ENCODE data around the gene DOP1B.
"Not testable (repeated sequence)": the region's sequence is repeated elsewhere in the genome, so short reads cannot be mapped to it uniquely, and the experiment has no call there.

DOP1B gene, protein sequence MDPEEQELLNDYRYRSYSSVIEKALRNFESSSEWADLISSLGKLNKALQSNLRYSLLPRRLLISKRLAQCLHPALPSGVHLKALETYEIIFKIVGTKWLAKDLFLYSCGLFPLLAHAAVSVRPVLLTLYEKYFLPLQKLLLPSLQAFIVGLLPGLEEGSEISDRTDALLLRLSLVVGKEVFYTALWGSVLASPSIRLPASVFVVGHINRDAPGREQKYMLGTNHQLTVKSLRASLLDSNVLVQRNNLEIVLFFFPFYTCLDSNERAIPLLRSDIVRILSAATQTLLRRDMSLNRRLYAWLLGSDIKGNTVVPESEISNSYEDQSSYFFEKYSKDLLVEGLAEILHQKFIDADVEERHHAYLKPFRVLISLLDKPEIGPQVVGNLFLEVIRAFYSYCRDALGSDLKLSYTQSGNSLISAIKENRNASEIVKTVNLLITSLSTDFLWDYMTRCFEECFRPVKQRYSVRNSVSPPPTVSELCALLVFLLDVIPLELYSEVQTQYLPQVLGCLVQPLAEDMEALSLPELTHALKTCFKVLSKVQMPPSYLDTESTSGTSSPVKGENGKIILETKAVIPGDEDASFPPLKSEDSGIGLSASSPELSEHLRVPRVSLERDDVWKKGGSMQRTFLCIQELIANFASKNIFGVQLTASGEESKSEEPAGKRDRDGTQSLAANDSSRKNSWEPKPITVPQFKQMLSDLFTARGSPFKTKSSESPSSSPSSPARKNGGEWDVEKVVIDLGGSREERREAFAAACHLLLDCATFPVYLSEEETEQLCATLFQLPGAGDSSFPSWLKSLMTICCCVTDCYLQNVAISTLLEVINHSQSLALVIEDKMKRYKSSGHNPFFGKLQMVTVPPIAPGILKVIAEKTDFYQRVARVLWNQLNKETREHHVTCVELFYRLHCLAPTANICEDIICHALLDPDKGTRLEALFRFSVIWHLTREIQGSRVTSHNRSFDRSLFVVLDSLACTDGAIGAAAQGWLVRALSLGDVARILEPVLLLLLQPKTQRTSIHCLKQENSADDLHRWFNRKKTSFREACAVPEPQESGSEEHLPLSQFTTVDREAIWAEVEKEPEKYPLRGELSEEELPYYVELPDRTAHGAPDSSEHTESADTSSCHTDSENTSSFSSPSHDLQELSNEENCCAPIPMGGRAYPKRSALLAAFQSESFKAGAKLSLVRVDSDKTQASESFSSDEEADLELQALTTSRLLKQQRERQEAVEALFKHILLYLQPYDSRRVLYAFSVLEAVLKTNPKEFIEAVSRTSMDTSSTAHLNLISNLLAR (N-terminal part only)

DNA sequence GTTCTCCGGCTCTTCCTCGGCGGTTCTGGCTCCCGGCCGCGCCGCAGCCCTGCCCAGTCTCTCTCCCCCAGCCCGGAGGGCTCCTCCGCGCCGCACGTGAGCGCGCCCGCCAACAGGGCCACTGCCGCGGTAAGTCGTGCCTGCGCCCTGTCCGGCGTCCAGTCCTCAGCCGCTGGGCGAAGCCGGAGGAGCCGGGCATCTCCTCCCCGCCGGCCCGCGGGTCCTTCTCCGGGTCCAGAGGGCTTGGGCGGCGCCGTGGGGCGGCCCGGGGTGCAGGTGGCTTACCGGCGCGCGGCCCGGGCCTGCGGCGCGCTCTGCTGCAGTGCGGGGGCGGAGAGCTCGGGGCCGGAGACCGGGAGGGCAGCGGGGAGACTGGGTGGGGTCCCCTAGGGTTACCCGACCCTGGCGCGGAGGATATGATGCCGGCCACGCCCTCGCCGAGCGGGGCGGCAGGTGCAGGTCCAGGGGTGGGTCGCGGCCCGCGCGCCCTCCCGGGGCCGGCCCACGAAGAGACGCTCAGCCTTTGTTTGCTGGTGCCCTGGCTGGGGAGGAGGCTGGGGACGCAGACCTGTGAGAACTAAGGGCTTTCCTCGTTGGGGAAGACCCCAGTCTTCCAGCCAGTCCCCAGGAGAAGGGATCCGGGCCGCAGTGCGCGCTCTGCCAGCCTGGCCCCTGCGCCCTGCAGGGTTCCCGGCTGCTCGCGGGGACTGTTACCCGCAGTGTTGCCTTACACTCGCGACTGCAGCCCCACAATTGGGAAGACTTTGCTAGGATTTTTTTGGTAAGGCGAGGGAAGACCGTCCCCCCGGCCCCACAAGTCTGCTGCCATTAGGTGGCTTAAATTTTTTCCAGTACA is at the start of gene DOP1B:
Gene DOP1B, plus strand, starts transcription at position 10 of the 856 bp plus-strand sequence. CDS start 7,910 bp downstream, outside the sequence.
- peak; percentile 46 for DNase-seq

DNA sequence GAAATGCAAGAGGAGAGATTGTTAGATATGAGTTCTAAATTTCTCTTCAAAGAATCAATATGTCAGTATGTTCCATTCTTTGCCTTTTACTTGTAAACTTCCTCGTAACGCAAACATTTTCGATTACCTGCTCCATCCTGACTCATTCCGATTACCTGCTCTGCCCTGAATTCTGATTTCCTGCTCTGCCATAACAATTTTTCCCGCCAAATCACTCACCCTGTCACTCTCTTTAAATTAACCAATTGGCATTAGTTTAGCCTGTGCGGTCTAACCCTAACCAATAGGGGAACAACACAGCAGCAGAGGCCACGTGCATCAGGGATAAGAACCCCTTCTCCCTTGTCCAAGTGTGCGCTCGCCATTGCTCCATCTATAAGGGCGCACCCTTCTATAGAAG is 46.8 kb upstream of the DOP1B start:
- no peak for DNase-seq

DNA sequence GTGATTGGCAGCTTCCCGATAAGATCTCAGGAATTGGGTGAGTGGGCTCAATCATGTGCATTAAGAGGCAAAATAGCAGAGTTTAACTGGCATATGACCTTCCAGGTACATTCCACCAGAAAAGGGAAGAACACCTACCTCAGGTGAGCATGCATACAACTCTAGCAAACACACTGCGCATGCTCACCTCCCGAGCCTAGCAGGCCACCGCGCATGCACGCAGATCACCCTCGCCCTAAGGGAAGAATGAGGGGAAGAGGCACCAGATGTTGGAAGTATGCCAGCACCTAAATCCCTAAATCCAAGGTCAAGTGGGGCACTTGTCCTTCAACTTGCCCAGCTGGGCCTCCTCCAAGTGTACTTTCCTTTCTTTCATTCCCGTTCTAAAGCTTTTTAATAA is 45.4 kb upstream of the DOP1B start:
- DNase-seq: no peak

DNA sequence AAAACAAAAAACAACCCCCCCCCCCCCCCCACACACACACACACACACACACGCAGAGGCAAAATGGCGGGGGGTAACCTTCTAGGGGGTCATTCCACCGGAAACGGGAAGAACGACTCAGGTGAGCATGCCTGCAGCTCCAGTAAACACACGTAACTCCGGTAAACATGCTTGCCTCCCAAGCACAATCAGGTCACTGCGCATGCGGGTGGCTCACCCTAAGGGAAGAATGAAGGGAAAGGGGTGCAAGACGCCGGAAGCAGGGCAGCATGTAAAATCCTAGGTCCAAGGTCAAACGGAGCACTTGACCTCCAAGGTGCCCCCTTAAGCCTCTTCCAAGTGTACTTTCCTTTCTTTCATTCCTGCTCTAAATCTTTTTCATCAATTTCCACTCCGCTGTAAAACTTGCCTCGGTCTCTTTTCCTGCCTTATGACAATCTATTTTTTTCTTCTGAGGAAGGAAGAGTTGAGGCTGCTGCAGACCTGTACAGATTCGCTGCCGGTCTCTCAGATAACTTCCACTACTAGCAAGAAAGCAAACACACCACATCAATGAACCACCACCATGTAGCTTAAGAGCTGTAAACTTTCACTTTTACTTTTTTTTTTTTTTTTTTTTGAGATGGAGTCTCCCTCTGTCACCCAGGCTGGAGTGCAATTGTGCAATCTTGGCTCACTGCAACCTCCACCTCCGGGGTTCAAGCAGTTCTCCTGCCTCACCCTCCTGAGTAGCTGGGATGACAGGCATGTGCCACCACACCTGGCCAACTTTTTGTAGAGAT is 42.8 kb upstream of the DOP1B start:
- peak; percentile 31 for DNase-seq

DNA sequence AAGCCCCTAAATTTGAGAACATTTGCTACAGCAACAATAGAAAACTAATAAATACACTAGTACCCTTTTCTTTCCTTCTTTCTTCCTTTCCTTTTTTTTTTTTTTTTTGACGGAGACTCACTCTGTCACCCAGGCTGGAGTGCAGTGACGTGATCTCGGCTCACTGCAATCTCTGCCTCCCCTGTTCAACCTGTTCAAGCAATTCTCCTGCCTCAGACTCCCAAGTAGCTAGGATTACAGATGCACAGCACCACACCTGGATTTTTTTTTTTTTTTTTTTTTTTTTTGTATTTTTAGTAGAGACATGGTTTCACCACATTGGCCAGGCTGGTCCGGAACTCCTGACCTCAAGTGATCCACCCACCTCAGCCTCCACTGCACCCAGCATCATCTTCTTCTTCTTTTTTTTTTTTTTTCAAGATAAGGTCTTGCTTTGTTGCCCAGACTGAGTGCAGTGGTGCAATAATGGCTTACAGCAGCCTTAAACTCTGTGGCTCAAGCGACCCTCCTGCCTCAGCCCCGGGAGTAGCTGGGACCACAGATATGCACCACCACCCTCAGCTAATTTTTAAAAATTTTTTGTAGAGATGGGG is 41.4 kb upstream of the DOP1B start:
- no peak for DNase-seq

DNA sequence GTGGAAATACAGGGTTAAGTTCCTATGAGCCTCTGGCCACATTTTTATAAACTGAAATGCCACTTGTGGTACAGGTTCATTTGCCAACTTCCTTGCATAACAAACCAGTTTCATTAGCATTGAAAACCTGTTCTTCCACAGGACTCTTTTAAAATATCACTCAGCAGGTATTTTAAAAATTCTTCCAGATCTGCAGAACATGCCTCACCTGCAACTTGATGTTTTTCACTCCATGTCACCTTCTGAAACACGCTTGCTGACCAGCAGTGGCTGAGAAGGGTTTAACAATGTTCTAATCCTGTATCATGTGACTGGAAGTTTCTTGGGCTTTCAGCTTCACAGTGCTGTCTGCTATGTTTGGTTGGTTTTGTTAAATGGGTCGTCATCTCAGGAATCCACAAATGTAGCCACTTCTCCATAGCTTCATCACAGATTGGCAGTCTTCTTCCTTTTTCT is 39.3 kb upstream of the DOP1B start:
- no peak for DNase-seq

DNA sequence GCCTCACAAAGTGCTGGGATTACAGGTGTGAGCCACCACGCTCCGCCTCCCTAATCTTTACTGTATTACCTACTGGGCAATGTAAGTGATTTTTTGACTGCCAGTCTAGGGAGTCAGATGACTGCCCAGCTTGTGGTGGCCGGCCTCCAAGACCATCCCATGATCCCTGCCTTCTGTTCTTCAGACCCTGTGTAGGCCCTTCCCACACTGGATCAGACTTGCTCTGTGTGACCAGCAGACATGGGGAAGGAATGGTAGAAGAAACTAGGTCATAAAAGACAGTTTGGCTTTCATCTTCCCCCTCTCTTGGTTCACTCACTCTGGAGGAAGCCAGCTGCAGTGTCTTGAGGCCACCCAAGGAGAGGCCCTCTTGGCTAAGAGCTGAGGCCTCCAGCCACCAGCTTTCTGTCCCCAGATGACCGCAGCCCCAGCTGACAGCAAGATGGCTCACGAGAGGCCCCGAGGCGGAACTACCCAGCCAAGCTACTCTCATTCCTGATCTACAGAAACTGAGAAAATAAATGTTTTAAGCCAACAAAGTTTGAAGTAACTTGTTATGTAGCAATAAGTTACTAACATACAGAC is 36.2 kb upstream of the DOP1B start:
- DNase-seq: no peak

DNA sequence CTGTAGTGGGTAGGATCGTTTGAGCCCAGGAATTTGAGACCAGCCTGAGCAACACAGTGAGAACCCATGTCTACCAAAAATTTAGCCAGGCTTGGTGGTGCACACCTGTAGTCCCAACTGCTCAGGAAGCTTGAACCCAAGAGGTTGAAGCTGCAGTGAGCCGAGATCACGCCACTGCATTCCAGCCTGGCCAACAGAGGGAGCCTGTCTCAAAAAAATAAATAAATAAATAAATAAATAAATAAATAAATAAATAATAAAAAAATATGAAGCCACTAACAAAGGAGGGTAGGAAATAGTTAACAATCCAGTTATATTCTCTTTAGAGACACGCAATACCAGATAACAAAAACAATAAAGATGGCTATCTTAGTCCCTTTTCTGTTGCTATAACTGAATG is 33.6 kb upstream of the DOP1B start:
- no peak for DNase-seq

DNA sequence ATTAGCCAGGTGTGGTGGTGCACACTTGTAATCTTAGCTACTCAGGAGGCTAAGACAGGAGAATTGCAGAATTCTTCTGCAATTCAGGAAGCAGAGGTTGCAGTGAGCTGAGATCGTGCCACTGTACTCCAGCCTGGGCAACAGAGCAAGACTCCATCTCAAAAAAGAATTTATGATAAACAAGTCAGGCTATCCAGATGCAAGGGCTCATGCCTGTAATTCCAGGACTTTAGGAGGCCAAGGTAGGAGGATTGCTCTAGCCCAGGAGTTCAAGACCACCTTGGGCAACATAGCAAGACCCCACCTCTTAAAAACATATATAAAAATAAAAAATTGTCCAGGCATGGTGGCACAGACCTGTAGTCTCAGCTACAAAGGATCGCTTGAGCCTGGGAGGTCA is 32.2 kb upstream of the DOP1B start:
- no peak for DNase-seq

DNA sequence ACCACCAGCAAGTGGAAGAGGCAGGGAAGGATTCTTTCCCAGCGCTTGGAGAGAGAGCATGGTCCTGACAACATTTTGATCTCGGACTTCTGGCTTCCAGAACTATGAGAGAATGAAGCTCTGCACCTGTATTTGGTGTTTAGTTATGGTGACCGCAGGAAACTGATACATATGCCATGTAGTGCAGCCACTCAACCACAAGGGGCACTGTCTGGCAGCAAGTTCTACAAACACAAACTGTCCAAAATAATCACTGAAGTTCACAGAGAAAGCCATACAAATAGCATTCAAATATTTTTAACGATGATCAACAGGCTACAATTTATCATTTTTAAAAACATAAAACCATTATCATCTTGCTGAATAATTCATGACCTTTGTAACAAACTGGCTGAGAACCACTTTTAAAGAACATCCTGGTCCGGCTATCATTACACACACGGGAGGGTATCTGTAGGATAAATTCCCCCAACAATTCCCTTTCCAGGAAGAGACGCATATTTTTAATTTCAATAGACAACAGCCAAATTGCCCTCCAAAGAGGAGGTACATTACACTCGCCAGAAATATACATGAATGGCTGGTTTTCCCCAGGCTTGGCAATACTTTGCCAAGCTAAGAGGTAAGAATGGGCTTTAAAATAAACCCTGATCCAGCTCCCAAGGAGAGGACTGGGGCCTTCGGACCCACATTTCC is 31.0 kb upstream of the DOP1B start:
- DNase-seq: peak; percentile 42

DNA sequence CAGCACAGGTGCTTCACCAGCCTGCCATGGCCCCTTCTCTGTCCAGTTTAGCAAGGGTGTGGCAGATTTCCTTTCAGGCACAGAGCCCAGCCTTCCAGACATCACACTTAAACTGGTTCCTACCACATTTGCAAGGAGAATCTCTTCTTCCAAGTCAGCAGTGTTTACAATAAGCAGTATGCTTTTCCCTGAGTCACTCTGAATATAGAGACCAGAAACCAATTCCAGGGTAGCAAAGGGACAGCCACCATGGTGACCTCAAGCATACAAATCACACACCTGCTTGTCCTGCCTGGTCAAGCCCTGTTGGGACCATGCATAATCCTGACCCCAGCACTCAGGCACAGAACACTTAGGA is 30.4 kb upstream of the DOP1B start:
- no peak for DNase-seq

DNA sequence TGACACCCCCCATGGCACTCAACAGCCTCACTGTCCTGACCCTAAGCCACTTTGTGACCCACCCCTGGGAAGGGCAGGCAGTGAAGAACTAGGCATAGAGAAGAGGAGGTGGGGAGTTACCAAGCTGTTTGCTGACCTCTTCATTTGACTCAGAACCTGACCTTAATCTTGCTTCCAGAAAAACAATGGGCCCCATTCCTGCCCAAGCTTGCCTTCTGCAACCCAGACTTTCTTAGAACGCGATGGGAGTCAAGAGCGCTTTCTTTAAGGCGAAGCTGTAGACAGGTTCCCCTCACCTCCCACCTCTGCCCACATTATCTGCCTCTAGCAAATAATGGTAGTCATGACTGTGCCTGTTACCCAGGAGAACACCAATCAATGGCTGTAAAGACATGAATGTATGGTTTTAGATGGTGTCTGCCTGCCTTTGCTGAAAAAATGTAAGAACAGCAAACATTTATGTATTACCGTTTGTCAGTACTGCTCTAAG is 30.0 kb upstream of the DOP1B start:
- DNase-seq: no peak

DNA sequence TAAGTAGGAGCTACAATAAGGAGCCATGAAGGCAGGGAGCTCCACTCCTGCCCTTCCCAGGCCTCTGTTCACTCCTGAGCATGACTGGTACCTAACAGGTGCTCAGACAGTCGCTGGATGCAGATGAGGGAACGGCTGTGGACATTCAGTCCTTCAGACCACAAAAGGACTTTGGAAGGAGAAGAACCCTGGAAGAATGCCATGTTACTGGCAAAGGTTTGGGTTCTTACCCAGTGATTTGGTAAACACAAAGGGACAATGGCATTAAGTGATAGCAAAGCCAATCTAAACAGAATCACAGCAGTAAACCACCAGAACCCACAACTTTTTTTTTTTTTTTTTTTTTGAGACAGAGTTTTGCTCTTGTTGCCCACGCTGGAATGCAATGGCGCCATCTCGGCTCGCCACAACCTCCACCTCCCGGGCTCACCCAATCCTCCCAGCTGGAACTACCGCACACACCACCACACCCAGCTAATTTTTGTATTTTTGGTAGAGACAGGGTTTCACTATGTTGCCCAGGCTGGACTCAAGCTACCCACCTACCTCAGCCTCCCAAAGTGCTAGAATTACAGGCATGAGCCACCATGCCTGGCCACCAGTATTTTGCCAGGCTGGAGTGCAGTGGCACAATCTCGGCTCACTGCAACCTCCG is 29.2 kb upstream of the DOP1B start:
- DNase-seq: no peak

DNA sequence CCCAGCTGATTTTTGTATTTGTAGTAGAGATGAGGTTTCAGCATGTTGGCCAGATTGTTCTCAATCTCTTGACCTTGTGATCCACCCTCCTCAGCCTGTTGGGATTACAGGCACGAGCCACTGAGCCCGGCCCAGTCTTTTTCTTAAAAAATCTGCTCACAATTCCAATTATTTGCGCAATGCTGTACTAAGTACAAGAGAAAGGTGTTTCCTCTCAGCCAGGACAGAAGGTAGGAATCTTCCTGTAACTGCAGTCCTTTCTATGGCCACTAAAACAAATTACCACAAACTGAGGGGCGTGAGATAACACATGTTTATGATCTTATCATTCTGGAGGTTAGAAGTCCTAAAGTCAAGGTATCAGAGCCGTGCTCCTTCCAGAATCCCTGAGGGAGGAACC is 28.6 kb upstream of the DOP1B start:
- no peak for DNase-seq

DNA sequence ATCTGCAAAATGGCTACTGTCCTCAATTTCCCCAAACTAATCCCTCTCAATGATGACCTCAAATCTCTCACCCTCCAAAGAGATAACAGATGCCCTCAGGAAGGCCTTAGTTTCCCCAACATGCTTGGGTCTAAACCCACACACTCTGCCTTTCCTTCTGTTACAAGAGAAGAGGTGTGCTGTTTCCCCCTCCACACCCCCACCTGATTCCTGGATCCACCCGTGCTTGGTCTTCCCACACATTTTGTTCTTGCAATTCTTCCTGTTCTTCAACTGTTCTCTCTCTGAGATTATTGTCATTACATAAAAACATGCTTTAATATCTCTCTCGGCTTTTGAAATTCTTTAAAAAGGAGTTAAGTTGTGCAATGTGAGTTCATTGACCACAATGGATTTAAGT is 27.4 kb upstream of the DOP1B start:
- DNase-seq: no peak

DNA sequence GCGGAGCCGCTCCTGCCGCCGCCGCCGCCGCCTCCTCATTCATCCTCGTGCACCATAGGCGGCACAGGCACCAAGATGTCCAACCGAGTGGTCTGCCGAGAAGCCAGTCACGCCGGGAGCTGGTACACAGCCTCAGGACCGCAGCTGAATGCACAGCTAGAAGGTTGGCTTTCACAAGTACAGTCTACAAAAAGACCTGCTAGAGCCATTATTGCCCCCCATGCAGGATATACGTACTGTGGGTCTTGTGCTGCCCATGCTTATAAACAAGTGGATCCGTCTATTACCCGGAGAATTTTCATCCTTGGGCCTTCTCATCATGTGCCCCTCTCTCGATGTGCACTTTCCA is 26.2 kb upstream of the DOP1B start:
- not testable (repeated sequence) for DNase-seq

DNA sequence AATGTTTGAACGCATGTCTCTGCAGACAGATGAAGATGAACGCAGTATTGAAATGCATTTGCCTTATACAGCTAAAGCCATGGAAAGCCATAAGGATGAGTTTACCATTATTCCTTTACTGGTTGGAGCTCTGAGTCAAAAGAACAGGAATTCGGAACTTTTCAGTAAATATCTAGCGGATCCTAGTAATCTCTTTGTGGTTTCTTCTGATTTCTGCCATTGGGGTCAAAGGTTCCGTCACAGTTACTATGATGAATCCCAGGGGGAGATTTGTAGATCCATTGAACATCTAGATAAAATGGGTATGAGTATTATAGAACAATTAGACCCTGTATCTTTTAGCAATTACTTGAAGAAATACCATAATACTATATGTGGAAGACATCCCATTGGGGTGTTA is 25.8 kb upstream of the DOP1B start:
- DNase-seq: not testable (repeated sequence)

DNA sequence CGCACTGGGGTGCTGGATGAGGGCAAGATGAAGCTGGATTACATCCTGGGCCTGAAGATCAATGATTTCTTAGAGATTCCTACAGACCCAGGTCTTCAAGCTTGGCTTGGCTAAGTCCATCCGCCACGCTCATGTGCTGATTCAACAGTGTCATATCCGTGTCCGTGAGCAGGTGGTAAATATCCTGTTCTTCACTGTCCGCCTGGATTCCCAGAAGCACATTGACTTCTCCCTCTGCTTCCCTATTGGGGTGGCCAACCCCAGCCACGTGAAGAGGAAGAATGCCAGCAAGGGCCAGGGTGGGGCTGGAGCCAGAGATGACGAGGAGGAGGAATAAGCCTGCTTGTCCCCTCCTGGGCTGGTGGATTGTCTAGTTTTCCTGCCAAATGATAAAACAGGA is 23.9 kb upstream of the DOP1B start:
- DNase-seq: no peak

DNA sequence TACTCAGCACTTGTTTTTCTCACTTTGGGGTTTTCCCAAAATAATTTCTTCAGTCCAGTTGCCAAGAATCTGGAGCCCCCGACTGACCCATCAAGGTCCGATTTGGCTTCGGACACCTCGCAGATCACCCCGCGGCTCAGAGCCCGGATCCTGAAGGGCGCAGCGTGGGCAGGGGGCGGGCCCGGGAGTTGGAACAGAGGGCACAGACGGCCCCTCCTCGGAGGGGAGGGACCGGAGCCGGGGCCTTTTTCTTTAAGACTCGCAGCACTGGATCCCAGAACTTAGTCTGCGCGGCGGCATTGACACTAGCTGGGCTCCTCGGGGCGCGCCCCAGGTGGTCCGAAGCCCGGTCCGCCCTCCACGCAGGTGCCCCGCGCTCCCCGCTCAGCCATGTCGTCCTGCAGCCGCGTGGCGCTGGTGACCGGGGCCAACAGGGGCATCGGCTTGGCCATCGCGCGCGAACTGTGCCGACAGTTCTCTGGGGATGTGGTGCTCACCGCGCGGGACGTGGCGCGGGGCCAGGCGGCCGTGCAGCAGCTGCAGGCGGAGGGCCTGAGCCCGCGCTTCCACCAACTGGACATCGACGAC is 21.7 kb upstream of the DOP1B start, which contains the start of gene CBR3:
Gene CBR3, plus strand, starts transcription at position 277 of the 588 bp plus-strand sequence. Its CDS starts 114 bp downstream, at position 391.
- DNase-seq: no peak
